Breast epithelium (tissue), 3 donors: ENCODE results near the gene OR8D4.

Experiments used
- CTCF ChIP-seq, 3 donors: fragments of 450-650 bp; IDR thresholded peaks; one replicate each; pipeline ENCODE4 v1.5.1; 2016 to 2017; ENCODE audit warnings: antibody characterized with exemption in 3 of 3, mild to moderate bottlenecking in 3 of 3, moderate library complexity in 3 of 3
- POLR2A ChIP-seq: fragments of 450-650 bp; IDR thresholded peaks from one replicate; pipeline ENCODE4 v1.6.1; 2016; ENCODE audit warnings: antibody characterized with exemption, mild to moderate bottlenecking, moderate library complexity
- POLR2AphosphoS5 ChIP-seq, 3 donors: sonication (generic); formaldehyde crosslinking; IDR thresholded peaks; one replicate each; pipeline ENCODE4 v1.6.1; 2017; ENCODE audit warnings: antibody characterized with exemption in 3 of 3

DNA sequence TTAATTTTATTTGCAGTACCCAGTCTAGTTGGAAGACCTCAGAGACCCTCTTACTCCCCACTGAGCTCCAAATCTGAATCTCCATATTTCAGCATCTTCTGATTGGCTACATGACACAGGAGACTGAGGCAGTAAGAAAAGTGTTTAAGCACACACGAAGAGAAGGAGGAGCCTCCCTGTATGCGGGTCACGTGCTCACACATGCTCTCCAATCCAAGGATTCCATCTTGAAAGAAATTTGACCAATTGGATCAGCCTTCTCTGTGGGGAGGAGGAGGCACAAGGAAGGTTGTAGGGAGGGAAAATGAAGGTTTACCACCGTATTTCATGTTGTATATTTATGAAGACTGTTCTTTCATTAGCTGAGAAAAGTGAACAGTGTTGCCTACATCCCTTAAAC, 40.4 kb downstream of the OR8D4 start:
- TF ChIP-seq CTCF (IDR thresholded peaks at IDR 0.05) (no peak), POLR2AphosphoS5 (IDR thresholded peaks at IDR 0.05) (no peak), POLR2A (no peak)
